HEK293T (cell line): ENCODE data around the gene BSG.
"Not testable (repeated sequence)": the region's sequence is repeated elsewhere in the genome, so short reads cannot be mapped to it uniquely, and the experiment has no call there.

ENCODE experiments used
- CTCF ChIA-PET: fragments of 350-600 bp; formaldehyde crosslinking; extraction: SDS; loops from one replicate; lab custom pipeline; 2021; ENCODE audit warnings: antibody characterized with exemption, inconsistent platforms; lab: Yijun Ruan, JAX
- POLR2A ChIA-PET: fragments of 350-600 bp; formaldehyde crosslinking; extraction: SDS; loops from one replicate; lab custom pipeline; 2020; ENCODE audit warnings: antibody characterized with exemption, inconsistent platforms; lab: Yijun Ruan, JAX
- DNase-seq: peaks from one replicate; pipeline ENCODE4 v3.0.0; 2012; ENCODE audit warnings: mixed read lengths; ENCODE audit errors: extremely low spot score
- ARNT ChIP-seq: fragments of 450-650 bp; IDR thresholded peaks from 2 replicates; pipeline ENCODE4 v1.6.1; 2017; ENCODE audit warnings: mild to moderate bottlenecking
- BHLHE40 ChIP-seq: fragments of 450-650 bp; IDR thresholded peaks from 2 replicates; pipeline ENCODE4 v1.6.1; 2016; ENCODE audit warnings: mild to moderate bottlenecking, moderate library complexity, borderline replicate concordance
- CTBP1 ChIP-seq: fragments of 450-650 bp; IDR thresholded peaks from 2 replicates; pipeline ENCODE4 v1.6.1; 2016; ENCODE audit warnings: borderline replicate concordance
- ELF4 ChIP-seq: fragments of 450-650 bp; IDR thresholded peaks from 2 replicates; pipeline ENCODE4 v1.6.1; 2017; ENCODE audit warnings: antibody characterized with exemption
- FOXA1 ChIP-seq: fragments of 450-650 bp; IDR thresholded peaks from 2 replicates; pipeline ENCODE4 v1.6.1; 2016; ENCODE audit warnings: mild to moderate bottlenecking
- FOXK2 ChIP-seq: fragments of 450-650 bp; IDR thresholded peaks from 2 replicates; pipeline ENCODE4 v1.6.1; 2016; ENCODE audit warnings: mild to moderate bottlenecking
- FOXM1 ChIP-seq: fragments of 450-650 bp; IDR thresholded peaks from 2 replicates; pipeline ENCODE4 v1.6.1; 2017; ENCODE audit warnings: mild to moderate bottlenecking, borderline replicate concordance
- HDGF ChIP-seq: fragments of 450-650 bp; IDR thresholded peaks from 2 replicates; pipeline ENCODE4 v1.6.1; 2017; ENCODE audit warnings: antibody characterized with exemption, borderline replicate concordance
- L3MBTL2 ChIP-seq: fragments of 450-650 bp; conservative IDR thresholded peaks from 2 replicates; pipeline ENCODE4 v1.6.1; 2016; ENCODE audit warnings: mild to moderate bottlenecking
- LEF1 ChIP-seq: fragments of 450-650 bp; IDR thresholded peaks from 2 replicates; pipeline ENCODE4 v1.6.1; 2017; ENCODE audit warnings: mild to moderate bottlenecking, borderline replicate concordance
- NFRKB ChIP-seq: fragments of 450-650 bp; IDR thresholded peaks from 2 replicates; pipeline ENCODE4 v1.6.1; 2016; ENCODE audit warnings: mild to moderate bottlenecking, moderate library complexity
- PKNOX1 ChIP-seq: fragments of 450-650 bp; IDR thresholded peaks from 2 replicates; pipeline ENCODE4 v1.6.1; 2016
- SP1 ChIP-seq: fragments of 450-650 bp; IDR thresholded peaks from 2 replicates; pipeline ENCODE4 v1.6.1; 2017
- SUZ12 ChIP-seq: fragments of 450-650 bp; IDR thresholded peaks from 2 replicates; pipeline ENCODE4 v1.6.1; 2016; ENCODE audit warnings: mild to moderate bottlenecking
- TARDBP ChIP-seq: fragments of 450-650 bp; IDR thresholded peaks from 2 replicates; pipeline ENCODE4 v1.6.1; 2016
- ZNF384 ChIP-seq: fragments of 450-650 bp; IDR thresholded peaks from 2 replicates; pipeline ENCODE4 v1.6.1; 2016

BSG gene

GRCh38 chr19:623974-624373 is 51.6 kb downstream of the BSG start:
- ChIA-PET POLR2A (no interaction called here), CTCF (no interaction called here)
- TF ChIP-seq ZNF384 (no peak), CTBP1 (no peak), PKNOX1 (no peak), SP1 (no peak), ELF4 (no peak), ARNT (no peak), LEF1 (no peak), BHLHE40 (no peak), L3MBTL2 (no peak)
- no peak for DNase-seq

- ChIA-PET POLR2A (no interaction called here), CTCF (no interaction called here)
- TF ChIP-seq NFRKB (no peak), SUZ12 (no peak), ARNT (no peak), ZNF384 (no peak), PKNOX1 (no peak), L3MBTL2 (no peak), FOXA1 (no peak), TARDBP (no peak), HDGF (no peak), CTBP1 (no peak), LEF1 (no peak)
- no peak for DNase-seq
Observed at GRCh38 chr19:624433-625109, 52.2 kb downstream of the BSG start.

- no peak for TF ChIP-seq ZNF384
- TF ChIP-seq ELF4 = no peak
- no peak for TF ChIP-seq FOXM1
- TF ChIP-seq BHLHE40 = no peak
- TF ChIP-seq TARDBP = no peak
- no peak for TF ChIP-seq LEF1
- TF ChIP-seq L3MBTL2 = no peak
- TF ChIP-seq FOXA1 = no peak
- ChIA-PET CTCF (no interaction called here), POLR2A (no interaction called here)
- DNase-seq = no peak
Observed at GRCh38 chr19:625257-625656, 52.9 kb downstream of the BSG start.

- CTCF ChIA-PET = interaction anchor here (0.6 kb wide), 1 partner anchor 78 kb away, joined by 4 read pairs; no protein-coding TSS in a partner anchor
Observed at GRCh38 chr19:626566-626965, 54.2 kb downstream of the BSG start.

GRCh38 chr19:628168-628567 is 55.8 kb downstream of the BSG start:
- no peak for TF ChIP-seq ZNF384
- TF ChIP-seq HDGF = no peak
- no peak for TF ChIP-seq SUZ12
- TF ChIP-seq ELF4 = no peak
- TF ChIP-seq L3MBTL2 = no peak
- TF ChIP-seq FOXK2 = no peak
- TF ChIP-seq SP1 = no peak
- no peak for TF ChIP-seq ARNT
- TF ChIP-seq FOXM1 = no peak
- TF ChIP-seq NFRKB = no peak
- TF ChIP-seq CTBP1 = no peak
- CTCF ChIA-PET = interaction anchor here (0.5 kb wide), 1 partner anchor 42 kb away, joined by 3 read pairs; no protein-coding TSS in a partner anchor
- DNase-seq = no peak

More at GRCh38 chr19:626566-626965, 54.2 kb downstream of the BSG start:
- DNase-seq, POLR2A ChIA-PET: not testable (repeated sequence)

GRCh38 chr19:629515-629914 is 57.1 kb downstream of the BSG start:
- CTCF ChIA-PET, DNase-seq, POLR2A ChIA-PET: not testable (repeated sequence)

More at GRCh38 chr19:628168-628567, 55.8 kb downstream of the BSG start:
- POLR2A ChIA-PET = no interaction called here

- POLR2A ChIA-PET = no interaction called here
- TF ChIP-seq ARNT (no peak), ZNF384 (no peak), ELF4 (no peak), HDGF (no peak), PKNOX1 (no peak), L3MBTL2 (no peak), FOXA1 (no peak), SP1 (no peak), SUZ12 (no peak), BHLHE40 (no peak), FOXK2 (no peak), FOXM1 (no peak), LEF1 (no peak), CTBP1 (no peak), TARDBP (no peak), NFRKB (no peak)
- no peak for DNase-seq
- CTCF ChIA-PET = no interaction called here
Observed at GRCh38 chr19:629961-630714, 57.7 kb downstream of the BSG start.
